GM12864 (cell line): ENCODE measurements around the gene HNRNPAB.
"Not testable (repeated sequence)": the region's sequence is repeated elsewhere in the genome, so short reads cannot be mapped to it uniquely, and the experiment has no call there.

Experiments used
- DNase-seq: peaks from one replicate; pipeline ENCODE4 v3.0.0-alpha.2; 2011; ENCODE audit warnings: low read depth
- H3K4me3 ChIP-seq: 2 replicates; pipeline ENCODE4 v1.5.1; 2011; ENCODE audit warnings: mild to moderate bottlenecking, low read depth, low read length, control low read depth
- CTCF ChIP-seq: IDR thresholded peaks from 2 replicates; pipeline ENCODE4 v1.5.1; 2011; ENCODE audit warnings: low read depth, mild to moderate bottlenecking, moderate library complexity, low read length, control low read depth, inconsistent platforms; ENCODE audit errors: missing control alignments

The HNRNPAB gene

GRCh38 chr5:178238313-178238635, 33.9 kb downstream of the HNRNPAB start:
- no peak for TF ChIP-seq CTCF
- H3K4me3 ChIP-seq = no peak overlapping the region
- DNase-seq = no peak

GRCh38 chr5:178238711-178239592, 34.6 kb downstream of the HNRNPAB start:
- H3K4me3 ChIP-seq = no peak overlapping the region
- no peak for TF ChIP-seq CTCF
- DNase-seq = no peak

- H3K4me3 ChIP-seq, DNase-seq: not testable (repeated sequence)
Measured at GRCh38 chr5:178239626-178240301, 35.4 kb downstream of the HNRNPAB start.

- H3K4me3 ChIP-seq = no peak overlapping the region
- no peak for DNase-seq
- TF ChIP-seq CTCF = no peak
Measured at GRCh38 chr5:178240341-178240741, 36.0 kb downstream of the HNRNPAB start.

- no peak for TF ChIP-seq CTCF
- H3K4me3 ChIP-seq = no peak overlapping the region
- DNase-seq = no peak
Measured at GRCh38 chr5:178240766-178241165, 36.4 kb downstream of the HNRNPAB start.

GRCh38 chr5:178241231-178241663, 36.9 kb downstream of the HNRNPAB start:
- no peak for TF ChIP-seq CTCF
- no peak for DNase-seq
- H3K4me3 ChIP-seq = no peak overlapping the region

GRCh38 chr5:178241688-178242231, 37.4 kb downstream of the HNRNPAB start:
- no peak for DNase-seq
- no peak overlapping the region for H3K4me3 ChIP-seq
- TF ChIP-seq CTCF = no peak
